ENCODE measurements around the gene STT3B. TPM values are rescaled to one million over a fixed set of nuclear protein-coding genes. Genes with fewer than 3 reads are reported as not detected.

Gene STT3B
- total and polyA plus RNA-seq, 2 of the 4 experiments (the other 2 are of a cell fraction), result 45.5 to 86.4 TPM

GRCh38 chr3:31575448-31575847, 42.7 kb downstream of the STT3B start:
- CTCF ChIA-PET, result no interaction called here
- POLR2A ChIA-PET (ENCODE audit: unreplicated experiment), result no interaction called here

More at GRCh38 chr3:31575448-31575847, 42.7 kb downstream of the STT3B start:
- Histone ChIP-seq H3K27me3 (ENCODE audit: control insufficient read depth, insufficient read depth, low read length) (no peaks in the 10 kb centered on the region), H4K20me1 (ENCODE audit: insufficient read depth, low read length) (peaks cover 30% of the 10 kb centered on the region), H3K36me3 (ENCODE audit: control insufficient read depth, insufficient read depth, low read length) (peaks cover 1% of the 10 kb centered on the region; the same call in 1 of the 2 replicates), H3K4me2 (ENCODE audit: low read depth, low read length) (no peak overlapping the region), H2AK9ac (replicated peaks; ENCODE audit: low read depth, low read length, poor library complexity) (no peak overlapping the region), H2BK120ac (ENCODE audit: low read depth, low read length) (no peak overlapping the region), H3K79me1 (ENCODE audit: low read depth in 1 of 2, low read length in 2 of 2) (peaks cover 20 to 38% of the 10 kb centered on the region in 2 experiments), H3K14ac (replicated peaks; ENCODE audit: low read depth, low read length) (no peak overlapping the region), H4K91ac (ENCODE audit: insufficient read depth, low read depth, low read length) (no peak overlapping the region), H2AFZ (replicated peaks; ENCODE audit: low read length, poor library complexity) (no peak overlapping the region), H2BK20ac (ENCODE audit: low read depth, low read length) (no peak overlapping the region), H3K9me1 (ENCODE audit: insufficient read depth, low read length) (peaks cover 3% of the 10 kb centered on the region), H4K5ac (ENCODE audit: low read depth, low read length) (no peak overlapping the region), H3K18ac (ENCODE audit: low read depth, low read length) (no peak overlapping the region), H3K9me3 (ENCODE audit: control insufficient read depth, insufficient read depth, low read length) (no peaks in the 10 kb centered on the region), H2AK5ac (ENCODE audit: low read depth, low read length) (no peak overlapping the region), H3K4ac (ENCODE audit: low read depth, low read length) (no peak overlapping the region), H3K27ac (ENCODE audit: insufficient read depth, low read length) (no peak overlapping the region), H3K23ac (ENCODE audit: low read depth, low read length) (no peak overlapping the region), H4K8ac (ENCODE audit: low read depth in 2 of 2, low read length in 2 of 2) (no peak overlapping the region), H2BK15ac (ENCODE audit: low read depth, low read length) (no peak overlapping the region), H3K56ac (ENCODE audit: extremely low read depth, insufficient read depth, low read length) (no peak overlapping the region), H3K4me3 (ENCODE audit: insufficient read depth, low read depth, low read length) (no peak overlapping the region), H3K9ac (ENCODE audit: low read depth, low read length) (no peak overlapping the region), H2BK5ac (ENCODE audit: low read depth, low read length, poor library complexity, severe bottlenecking) (no peak overlapping the region), H3K4me1 (ENCODE audit: control insufficient read depth, insufficient read depth, low read length) (no peaks in the 10 kb centered on the region)
- no CpG with 5 or more reads among the region's 2 CpGs for WGBS, 2 experiments (ENCODE audit: extremely low coverage in 2 of 2, insufficient read length in 1 of 2)
- ATAC-seq (ENCODE audit: low read depth) (no peak; the same call in 1 of the 2 replicates), DNase-seq (no peak)
- dilution Hi-C loops (cut with HindIII; ENCODE audit: low sequenced_read_pairs, unreplicated experiment), result no loop called here
- in situ Hi-C loops (cut with MboI; ENCODE audit: low sequenced_read_pairs), result no loop called here
- no TSS peak for BruUV-seq (replicated peaks)
- TF ChIP-seq MAZ (IDR thresholded peaks at IDR 0.05; ENCODE audit: borderline replicate concordance, low read depth, low read length) (no peak), BHLHE40 (IDR thresholded peaks at IDR 0.05; ENCODE audit: low read depth, low read length) (no peak), MXI1 (IDR thresholded peaks at IDR 0.05; ENCODE audit: borderline replicate concordance, low read depth, low read length) (no peak), RFX5 (IDR thresholded peaks at IDR 0.05; ENCODE audit: low read depth, low read length) (no peak), CEBPB (IDR thresholded peaks at IDR 0.05; ENCODE audit: low read depth, low read length) (no peak), ELK1 (IDR thresholded peaks at IDR 0.05; ENCODE audit: borderline replicate concordance, low read depth, low read length) (no peak), FOS (IDR thresholded peaks at IDR 0.05; ENCODE audit: low read depth, low read length) (no peak), RAD21 (IDR thresholded peaks at IDR 0.05; ENCODE audit: low read length) (no peak), POLR2A (IDR thresholded peaks at IDR 0.05; ENCODE audit: low read depth, low read length) (no peak), NFE2L2 (IDR thresholded peaks at IDR 0.05; ENCODE audit: low read depth, low read length) (no peak), SMC3 (IDR thresholded peaks at IDR 0.05; ENCODE audit: low read depth, low read length) (no peak), MAFK (IDR thresholded peaks at IDR 0.05; ENCODE audit: low read depth, low read length) (no peak), USF2 (IDR thresholded peaks at IDR 0.05; ENCODE audit: low read depth, low read length) (no peak), CHD1 (IDR thresholded peaks at IDR 0.05; ENCODE audit: low read depth, low read length) (no peak), RCOR1 (IDR thresholded peaks at IDR 0.05; ENCODE audit: insufficient replicate concordance, low read length) (no peak), CTCF (conservative IDR thresholded peaks at IDR 0.05; ENCODE audit: low read depth, low read length) (no peak)
- intact Hi-C loops (cut with micrococcal nuclease), result no loop called here
